Osteoblast (primary cell): Measurements from ENCODE around the gene SACS. TPM values are rescaled to one million over a fixed set of nuclear protein-coding genes. Genes with fewer than 3 reads are reported as not detected.
"Not testable (repeated sequence)": the region's sequence is repeated elsewhere in the genome, so short reads cannot be mapped to it uniquely, and the experiment has no call there.

Experiments
- DNase-seq: peaks from one replicate; pipeline ENCODE4 v3.0.0; 2011; ENCODE audit warnings: low spot score, mixed read lengths; ENCODE audit not compliant: insufficient read length; ENCODE audit errors: missing footprints
- H2AFZ ChIP-seq: 2 replicates; pipeline ENCODE4 v1.6.0; 2011; ENCODE audit warnings: mild to moderate bottlenecking, low read length
- H3K27ac ChIP-seq: 2 replicates; pipeline ENCODE4 v1.5.1; 2011; ENCODE audit warnings: mild to moderate bottlenecking, low read depth, low read length, moderate library complexity
- H3K27me3 ChIP-seq: 2 replicates; pipeline ENCODE4 v1.6.0; 2012; ENCODE audit warnings: mild to moderate bottlenecking, control low read depth, inconsistent platforms, low read length, moderate library complexity; ENCODE audit not compliant: insufficient read depth
- H3K36me3 ChIP-seq: 2 replicates; pipeline ENCODE4 v1.5.1; 2011; ENCODE audit warnings: mild to moderate bottlenecking, low read length, control low read depth, moderate library complexity; ENCODE audit not compliant: insufficient read depth
- H3K4me1 ChIP-seq: 2 replicates; pipeline ENCODE4 v1.5.1; 2011; ENCODE audit warnings: mild to moderate bottlenecking, low read length, control low read depth, moderate library complexity; ENCODE audit not compliant: insufficient read depth
- H3K4me2 ChIP-seq: 2 replicates; pipeline ENCODE4 v1.6.0; 2011; ENCODE audit warnings: mild to moderate bottlenecking, low read length; ENCODE audit not compliant: insufficient read depth
- H3K4me3 ChIP-seq: fragments of 200-600 bp; sonication (generic); 3 replicates; pipeline ENCODE4 v1.5.1; 2012; ENCODE audit warnings: mild to moderate bottlenecking, low read length, inconsistent platforms; ENCODE audit not compliant: insufficient read depth
- H3K79me2 ChIP-seq: 2 replicates; pipeline ENCODE4 v1.6.0; 2012; ENCODE audit warnings: mild to moderate bottlenecking, low read length, control low read depth, inconsistent platforms; ENCODE audit not compliant: insufficient read depth
- H3K9me3 ChIP-seq: 2 replicates; pipeline ENCODE4 v1.5.1; 2011; ENCODE audit warnings: low read depth, low read length, control low read depth
- H4K20me1 ChIP-seq: 2 replicates; pipeline ENCODE4 v1.6.0; 2012; ENCODE audit warnings: mild to moderate bottlenecking, low read length, control low read depth; ENCODE audit not compliant: insufficient read depth
- CTCF ChIP-seq: IDR thresholded peaks from 2 replicates; pipeline ENCODE4 v1.5.1; 2011; ENCODE audit warnings: mild to moderate bottlenecking, low read depth, low read length, moderate library complexity; ENCODE audit errors: extremely low read depth
- total RNA-seq: library from RNA; depleted of rRNA; stranded (reverse); fragments of >200 nt; gene quantifications from 2 replicates; pipeline ENCODE4 v1.2.3, GENCODE V29; 2012

The SACS gene
- total RNA-seq, 1 donor: 59.0 TPM

DNA sequence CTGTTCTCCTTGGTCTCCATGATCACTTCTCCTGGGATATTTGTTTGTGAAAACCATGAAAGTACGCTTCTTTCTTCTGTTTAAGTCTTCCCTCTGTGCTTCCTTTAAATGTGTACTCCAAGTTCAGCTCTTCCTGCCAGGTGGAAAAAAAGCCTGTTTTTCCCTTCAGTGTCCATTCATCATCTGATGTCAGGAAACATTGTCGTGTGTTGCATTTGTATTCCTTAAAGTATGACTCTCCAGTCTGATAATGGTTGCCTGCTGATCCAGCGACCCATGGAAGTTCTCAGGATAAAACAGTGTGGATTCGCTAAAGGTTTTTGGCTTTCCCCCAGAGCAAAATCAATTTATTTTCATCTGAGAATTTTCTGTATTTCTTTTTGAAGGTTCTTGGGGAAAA lies 22.3 kb downstream of the SACS start:
- Histone ChIP-seq H3K4me1 (no peaks in the 10 kb centered on the region), H3K4me2 (no peak overlapping the region), H3K79me2 (no peaks in the 10 kb centered on the region), H3K4me3 (no peak overlapping the region), H3K27ac (no peak overlapping the region), H3K36me3 (no peaks in the 10 kb centered on the region), H4K20me1 (no peaks in the 10 kb centered on the region), H3K9me3 (no peaks in the 10 kb centered on the region), H2AFZ (no peak overlapping the region), H3K27me3 (no peaks in the 10 kb centered on the region)
- DNase-seq: no peak
- no peak for TF ChIP-seq CTCF

GRCh38 chr13:23408026-23408425 lies 25.5 kb downstream of the SACS start:
- no peak for TF ChIP-seq CTCF
- DNase-seq: no peak
- H3K9me3 ChIP-seq: no peaks in the 10 kb centered on the region
- no peak overlapping the region for H2AFZ ChIP-seq
- no peaks in the 10 kb centered on the region for H3K27me3 ChIP-seq
- H3K27ac ChIP-seq: no peak overlapping the region
- H3K4me1 ChIP-seq: no peaks in the 10 kb centered on the region
- H3K79me2 ChIP-seq: no peaks in the 10 kb centered on the region
- H4K20me1 ChIP-seq: no peaks in the 10 kb centered on the region
- H3K4me2 ChIP-seq: no peak overlapping the region
- no peak overlapping the region for H3K4me3 ChIP-seq
- no peaks in the 10 kb centered on the region for H3K36me3 ChIP-seq

- not testable (repeated sequence) for H3K27ac ChIP-seq, H3K4me3 ChIP-seq, H3K9me3 ChIP-seq, H3K27me3 ChIP-seq, H2AFZ ChIP-seq, H3K79me2 ChIP-seq, H4K20me1 ChIP-seq, DNase-seq, H3K4me1 ChIP-seq, H3K36me3 ChIP-seq, H3K4me2 ChIP-seq
Observed at GRCh38 chr13:23401156-23401555, 32.3 kb downstream of the SACS start.

DNA sequence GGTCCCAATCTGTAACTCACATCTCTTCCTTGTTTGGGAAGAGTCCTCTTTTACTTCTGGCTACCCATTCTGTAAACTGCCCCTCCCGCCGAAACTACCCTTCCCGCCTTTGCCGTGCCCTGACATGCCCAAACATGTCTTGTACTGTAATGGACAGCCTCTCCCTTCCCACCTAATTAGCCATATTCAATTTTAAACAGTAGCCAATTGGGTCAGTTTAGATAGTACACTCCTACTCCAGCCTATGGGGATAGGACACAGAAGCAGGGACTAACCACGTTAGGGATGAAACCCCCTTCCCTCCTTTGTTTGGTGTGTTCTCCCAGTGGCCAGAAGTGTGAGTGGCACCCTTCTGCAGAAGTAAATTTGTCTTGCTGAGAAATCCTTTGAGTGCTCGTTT lies 34.2 kb downstream of the SACS start:
- H4K20me1 ChIP-seq: no peaks in the 10 kb centered on the region
- H3K79me2 ChIP-seq: peaks cover 2% of the 10 kb centered on the region
- no peak overlapping the region for H3K4me3 ChIP-seq
- H3K27ac ChIP-seq: no peak overlapping the region
- no peaks in the 10 kb centered on the region for H3K27me3 ChIP-seq
- no peaks in the 10 kb centered on the region for H3K36me3 ChIP-seq
- no peak for TF ChIP-seq CTCF
- H3K4me2 ChIP-seq: no peak overlapping the region
- H3K9me3 ChIP-seq: peaks cover 3% of the 10 kb centered on the region
- no peak overlapping the region for H2AFZ ChIP-seq
- no peak for DNase-seq
- H3K4me1 ChIP-seq: no peaks in the 10 kb centered on the region

- no peaks in the 10 kb centered on the region for H3K79me2 ChIP-seq
- no peak overlapping the region for H3K4me2 ChIP-seq
- H3K9me3 ChIP-seq: peaks cover 3% of the 10 kb centered on the region
Observed at GRCh38 chr13:23394821-23395220, 38.7 kb downstream of the SACS start.

More at GRCh38 chr13:23394821-23395220, 38.7 kb downstream of the SACS start:
- Histone ChIP-seq H2AFZ (no peak overlapping the region), H3K4me1 (no peaks in the 10 kb centered on the region), H4K20me1 (no peaks in the 10 kb centered on the region), H3K27me3 (no peaks in the 10 kb centered on the region), H3K36me3 (no peaks in the 10 kb centered on the region), H3K4me3 (no peak overlapping the region), H3K27ac (no peak overlapping the region)
- no peak for DNase-seq
- no peak for TF ChIP-seq CTCF
